Ishikawa (cell line): Measurements from ENCODE around the gene RBPJ.

Experiments used
- CEBPB ChIP-seq: IDR thresholded peaks from 2 replicates; pipeline ENCODE4 v1.6.1; 2012
- CREB1 ChIP-seq: IDR thresholded peaks from 2 replicates; pipeline ENCODE4 v1.6.1; 2012; ENCODE audit warnings: low read depth
- EP300 ChIP-seq: IDR thresholded peaks from 2 replicates; pipeline ENCODE4 v1.6.1; 2012; ENCODE audit warnings: borderline replicate concordance
- FOXM1 ChIP-seq: IDR thresholded peaks from 2 replicates; pipeline ENCODE4 v1.6.1; 2012; ENCODE audit warnings: low read depth, borderline replicate concordance
- MAX ChIP-seq: IDR thresholded peaks from 2 replicates; pipeline ENCODE4 v1.6.1; 2012
- NFIC ChIP-seq: IDR thresholded peaks from 2 replicates; pipeline ENCODE4 v1.6.1; 2012
- RAD21 ChIP-seq: IDR thresholded peaks from 2 replicates; pipeline ENCODE4 v1.6.1; 2012; ENCODE audit warnings: low read depth
- REST ChIP-seq: IDR thresholded peaks from 2 replicates; pipeline ENCODE4 v1.6.1; 2012; ENCODE audit warnings: low read depth, mild to moderate bottlenecking
- TAF1 ChIP-seq: IDR thresholded peaks from 2 replicates; pipeline ENCODE4 v1.6.1; 2012; ENCODE audit warnings: low read depth, mild to moderate bottlenecking
- TCF12 ChIP-seq: IDR thresholded peaks from 2 replicates; pipeline ENCODE4 v1.6.1; 2012; ENCODE audit warnings: low read depth
- YY1 ChIP-seq: IDR thresholded peaks from 2 replicates; pipeline ENCODE4 v1.6.1; 2012; ENCODE audit warnings: low read depth
- ZBTB7A ChIP-seq: IDR thresholded peaks from 2 replicates; pipeline ENCODE4 v1.6.1; 2012; ENCODE audit warnings: low read depth

GRCh38 chr4:26468977-26469376 lies 148.2 kb downstream of the RBPJ start:
- TF ChIP-seq REST (no peak), YY1 (no peak), EP300 (no peak), TAF1 (no peak), TCF12 (no peak), CEBPB (no peak), MAX (no peak), ZBTB7A (no peak), RAD21 (no peak), CREB1 (no peak), FOXM1 (no peak), NFIC (no peak)
